Right atrium auricular region (tissue), 2 donors: ENCODE results near the gene ABCD2. TPM values are rescaled to one million over a fixed set of nuclear protein-coding genes. Genes with fewer than 3 reads are reported as not detected.
"Not testable (repeated sequence)": the region's sequence is repeated elsewhere in the genome, so short reads cannot be mapped to it uniquely, and the experiment has no call there.

ENCODE experiments used
- DNase-seq: peaks from one replicate; pipeline ENCODE4 v3.0.0-alpha.2; 2019; ENCODE audit warnings: low spot score
- H3K27ac ChIP-seq, 2 donors: fragments of 200-600 bp; sonication (generic); 1 replicate in 1 of 2; 2 replicates in 1 of 2; pipeline ENCODE4 v1.5.1; 2016 to 2019
- H3K27me3 ChIP-seq, 2 donors: fragments of 200-600 bp; sonication (generic); one replicate each; pipeline versions ENCODE4 v1.5.1 to v1.6.0; 2017 to 2019
- H3K36me3 ChIP-seq: fragments of 200-600 bp; sonication (generic); one replicate; pipeline ENCODE4 v1.5.1; 2016
- H3K4me1 ChIP-seq, 2 donors: fragments of 200-600 bp; sonication (generic); one replicate each; pipeline versions ENCODE4 v1.5.1 to v1.6.0; 2017 to 2019
- H3K4me3 ChIP-seq, 2 donors: fragments of 200-600 bp; sonication (generic); 1 replicate in 1 of 2; 2 replicates in 1 of 2; pipeline ENCODE4 v1.5.1; 2017 to 2019; ENCODE audit warnings: mild to moderate bottlenecking in 1 of 2, moderate library complexity in 1 of 2
- H3K9me3 ChIP-seq, 2 donors: fragments of 200-600 bp; sonication (generic); one replicate each; pipeline ENCODE4 v1.5.1; 2019
- total RNA-seq, 2 donors: library from RNA; depleted of rRNA; stranded (reverse); fragments of >200 nt; gene quantifications; one replicate each; pipeline ENCODE4 v1.1.0, GENCODE V29; 2016
- TF ChIP-seq, protein P1 (sequence below), 2 donors: fragments of 200-600 bp; sonication (generic); IDR thresholded peaks; one replicate each; pipeline ENCODE4 v1.5.1; 2019; ENCODE audit warnings: antibody characterized with exemption in 2 of 2

The ABCD2 gene
- total RNA-seq, 2 donors from 2014 or later = 3.6 to 9.9 TPM

DNA sequence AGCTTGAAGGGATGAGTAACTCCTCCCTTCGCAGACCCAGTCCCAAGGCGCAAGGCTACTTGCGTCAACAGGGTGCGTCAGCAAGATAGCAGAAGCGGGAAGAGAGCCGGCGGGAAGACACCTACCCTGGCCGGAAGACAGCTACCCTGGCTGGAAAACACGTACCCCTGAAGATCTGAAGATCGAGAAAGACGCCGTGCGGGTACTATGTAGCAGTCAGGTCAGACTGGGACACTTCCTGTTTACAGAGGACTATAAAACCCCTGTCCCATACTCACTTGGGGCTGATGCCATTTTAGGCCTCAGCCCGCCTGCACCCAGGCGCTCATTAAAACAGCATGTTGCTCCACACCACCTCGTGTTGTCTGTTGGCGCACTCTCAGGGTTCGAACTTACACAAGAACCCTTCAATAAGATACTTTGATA, 80.9 kb downstream of the ABCD2 start:
- no peaks in the 10 kb centered on the region for H3K9me3 ChIP-seq
- DNase-seq = no peak
- TF ChIP-seq, protein P1, sequence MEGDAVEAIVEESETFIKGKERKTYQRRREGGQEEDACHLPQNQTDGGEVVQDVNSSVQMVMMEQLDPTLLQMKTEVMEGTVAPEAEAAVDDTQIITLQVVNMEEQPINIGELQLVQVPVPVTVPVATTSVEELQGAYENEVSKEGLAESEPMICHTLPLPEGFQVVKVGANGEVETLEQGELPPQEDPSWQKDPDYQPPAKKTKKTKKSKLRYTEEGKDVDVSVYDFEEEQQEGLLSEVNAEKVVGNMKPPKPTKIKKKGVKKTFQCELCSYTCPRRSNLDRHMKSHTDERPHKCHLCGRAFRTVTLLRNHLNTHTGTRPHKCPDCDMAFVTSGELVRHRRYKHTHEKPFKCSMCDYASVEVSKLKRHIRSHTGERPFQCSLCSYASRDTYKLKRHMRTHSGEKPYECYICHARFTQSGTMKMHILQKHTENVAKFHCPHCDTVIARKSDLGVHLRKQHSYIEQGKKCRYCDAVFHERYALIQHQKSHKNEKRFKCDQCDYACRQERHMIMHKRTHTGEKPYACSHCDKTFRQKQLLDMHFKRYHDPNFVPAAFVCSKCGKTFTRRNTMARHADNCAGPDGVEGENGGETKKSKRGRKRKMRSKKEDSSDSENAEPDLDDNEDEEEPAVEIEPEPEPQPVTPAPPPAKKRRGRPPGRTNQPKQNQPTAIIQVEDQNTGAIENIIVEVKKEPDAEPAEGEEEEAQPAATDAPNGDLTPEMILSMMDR (IDR thresholded peaks at IDR 0.05) = no peak
- H3K27me3 ChIP-seq = no peaks in the 10 kb centered on the region
- H3K27ac ChIP-seq = no peak overlapping the region
- H3K36me3 ChIP-seq = no peaks in the 10 kb centered on the region
- no peaks in the 10 kb centered on the region for H3K4me1 ChIP-seq
- H3K4me3 ChIP-seq = no peak overlapping the region

DNA sequence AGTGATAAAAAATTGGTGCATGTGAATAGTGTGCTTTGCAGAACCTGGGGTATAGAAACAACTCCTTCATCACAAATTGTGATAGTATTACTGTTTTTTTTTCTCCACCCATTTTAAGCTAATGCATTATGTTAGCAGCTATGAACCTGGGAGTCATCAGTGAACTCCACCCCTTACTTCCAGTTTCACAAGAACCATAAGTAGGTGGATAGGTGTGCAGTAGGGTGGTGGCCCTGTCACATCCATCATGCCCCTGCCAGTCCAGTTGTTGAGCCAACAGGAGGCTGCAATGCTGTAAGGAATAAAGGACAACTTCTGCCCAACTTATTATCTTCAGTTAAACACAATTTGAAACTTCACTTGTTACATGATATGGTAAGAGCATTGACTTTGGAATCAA, 85.7 kb downstream of the ABCD2 start:
- Histone ChIP-seq H3K27ac (no peak overlapping the region), H3K4me3 (no peak overlapping the region), H3K4me1 (no peaks in the 10 kb centered on the region), H3K9me3 (no peaks in the 10 kb centered on the region), H3K36me3 (no peaks in the 10 kb centered on the region), H3K27me3 (no peaks in the 10 kb centered on the region)
- DNase-seq = no peak
- TF ChIP-seq, protein P1 (IDR thresholded peaks at IDR 0.05) = no peak

DNA sequence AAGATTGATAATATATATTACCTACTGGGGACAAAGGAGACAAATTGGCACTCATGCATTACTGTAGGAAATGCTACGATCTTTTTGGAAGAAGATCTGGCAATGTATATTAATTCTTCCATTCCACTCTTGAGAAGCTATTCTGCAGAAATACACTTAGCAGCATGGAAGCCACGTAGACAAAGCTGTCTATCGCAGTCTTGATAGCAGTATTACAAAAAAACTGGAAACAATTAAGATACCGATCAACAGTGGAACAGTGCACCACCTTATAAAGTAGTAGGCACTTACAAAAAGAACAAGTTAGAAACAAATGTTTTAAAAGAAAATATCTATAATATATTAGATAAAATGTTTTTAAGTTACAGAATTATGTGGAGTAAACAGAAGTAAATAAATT, 87.2 kb downstream of the ABCD2 start:
- H3K27ac ChIP-seq = no peak overlapping the region
- TF ChIP-seq, protein P1 (IDR thresholded peaks at IDR 0.05) = no peak
- no peaks in the 10 kb centered on the region for H3K9me3 ChIP-seq
- DNase-seq = no peak
- H3K36me3 ChIP-seq = no peaks in the 10 kb centered on the region
- no peak overlapping the region for H3K4me3 ChIP-seq
- H3K4me1 ChIP-seq = no peaks in the 10 kb centered on the region
- no peaks in the 10 kb centered on the region for H3K27me3 ChIP-seq

GRCh38 chr12:39526974-39527373, 92.6 kb downstream of the ABCD2 start:
- Histone ChIP-seq H3K27ac (no peak overlapping the region), H3K9me3 (no peaks in the 10 kb centered on the region), H3K4me3 (no peak overlapping the region), H3K36me3 (no peaks in the 10 kb centered on the region), H3K4me1 (no peaks in the 10 kb centered on the region), H3K27me3 (no peaks in the 10 kb centered on the region)
- no peak for DNase-seq
- TF ChIP-seq, protein P1 (IDR thresholded peaks at IDR 0.05) = no peak

DNA sequence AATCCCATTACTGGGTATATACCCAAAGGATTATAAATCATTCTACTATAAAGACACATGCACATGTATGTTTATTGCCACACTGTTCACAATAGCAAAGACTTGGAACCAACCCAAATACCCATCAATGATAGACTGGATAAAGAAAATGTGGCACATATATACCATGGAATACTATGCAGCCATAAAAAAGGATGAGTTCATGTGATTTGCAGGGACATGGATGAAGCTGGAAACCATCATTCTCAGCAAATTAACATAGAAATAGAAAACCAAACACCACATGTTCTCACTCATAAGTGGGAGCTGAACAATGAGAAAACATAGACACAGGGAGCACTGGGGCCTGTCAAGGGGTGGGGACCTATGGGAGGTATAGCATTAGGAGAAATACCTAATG, 97.4 kb downstream of the ABCD2 start:
- not testable (repeated sequence) for H3K27me3 ChIP-seq, H3K4me3 ChIP-seq, DNase-seq, H3K36me3 ChIP-seq, H3K27ac ChIP-seq, H3K4me1 ChIP-seq
- peaks cover 0 to 10% of the 10 kb centered on the region in 2 donors for H3K9me3 ChIP-seq

DNA sequence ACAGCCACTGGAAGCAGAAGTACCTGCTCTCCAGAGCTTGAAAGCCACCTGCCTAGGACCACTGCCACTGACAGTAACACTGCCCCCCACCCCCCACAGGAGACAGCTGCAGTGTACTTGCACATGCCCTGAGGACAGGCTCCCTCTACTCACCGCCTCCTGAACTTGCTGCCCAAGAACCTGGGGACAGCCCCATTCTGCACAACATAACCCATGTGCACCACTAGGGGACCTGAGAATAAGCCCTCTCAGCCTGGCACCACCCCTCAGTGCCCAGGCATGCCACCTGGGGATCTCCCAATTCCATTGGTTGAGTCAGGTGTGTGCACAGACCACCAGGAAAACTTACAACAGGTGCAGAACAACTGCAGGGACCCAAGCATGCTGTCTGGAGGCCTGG, 109.6 kb downstream of the ABCD2 start:
- no peak overlapping the region for H3K4me3 ChIP-seq
- peaks cover 0 to 11% of the 10 kb centered on the region in 2 donors for H3K9me3 ChIP-seq
- no peak for DNase-seq
- H3K27ac ChIP-seq = no peak overlapping the region
- TF ChIP-seq, protein P1 (IDR thresholded peaks at IDR 0.05) = no peak
- H3K4me1 ChIP-seq = no peaks in the 10 kb centered on the region
- H3K36me3 ChIP-seq = no peaks in the 10 kb centered on the region
- H3K27me3 ChIP-seq = no peaks in the 10 kb centered on the region
